Measurements from ENCODE around the gene SPOCK3.

GRCh38 chr4:166816890-166817289 lies 417.4 kb downstream of the SPOCK3 start:
- TF ChIP-seq, protein P1, sequence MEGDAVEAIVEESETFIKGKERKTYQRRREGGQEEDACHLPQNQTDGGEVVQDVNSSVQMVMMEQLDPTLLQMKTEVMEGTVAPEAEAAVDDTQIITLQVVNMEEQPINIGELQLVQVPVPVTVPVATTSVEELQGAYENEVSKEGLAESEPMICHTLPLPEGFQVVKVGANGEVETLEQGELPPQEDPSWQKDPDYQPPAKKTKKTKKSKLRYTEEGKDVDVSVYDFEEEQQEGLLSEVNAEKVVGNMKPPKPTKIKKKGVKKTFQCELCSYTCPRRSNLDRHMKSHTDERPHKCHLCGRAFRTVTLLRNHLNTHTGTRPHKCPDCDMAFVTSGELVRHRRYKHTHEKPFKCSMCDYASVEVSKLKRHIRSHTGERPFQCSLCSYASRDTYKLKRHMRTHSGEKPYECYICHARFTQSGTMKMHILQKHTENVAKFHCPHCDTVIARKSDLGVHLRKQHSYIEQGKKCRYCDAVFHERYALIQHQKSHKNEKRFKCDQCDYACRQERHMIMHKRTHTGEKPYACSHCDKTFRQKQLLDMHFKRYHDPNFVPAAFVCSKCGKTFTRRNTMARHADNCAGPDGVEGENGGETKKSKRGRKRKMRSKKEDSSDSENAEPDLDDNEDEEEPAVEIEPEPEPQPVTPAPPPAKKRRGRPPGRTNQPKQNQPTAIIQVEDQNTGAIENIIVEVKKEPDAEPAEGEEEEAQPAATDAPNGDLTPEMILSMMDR (IDR thresholded peaks at IDR 0.05; ENCODE audit: low read length) = no peak
- no peak for TF ChIP-seq EZH2 (IDR thresholded peaks at IDR 0.05; ENCODE audit: borderline replicate concordance, low read length)

Measured in OCI-LY1 (cell line).